ENCODE measurements around the gene LRRC75A.
"Not testable (repeated sequence)": the region's sequence is repeated elsewhere in the genome, so short reads cannot be mapped to it uniquely, and the experiment has no call there.

LRRC75A gene

GRCh38 chr17:16491703-16492612 lies at the start of gene LRRC75A:
TSS of gene LRRC75A (minus strand) at chr17:16492193. CDS start at chr17:16491990, 203 bp downstream.
- DNase-seq (ENCODE audit: low read depth in 2 of 2, low spot score in 1 of 2), result peak; percentile 2 to 36

GRCh38 chr17:16537130-16537458 lies 45.1 kb upstream of the LRRC75A start:
- DNase-seq (ENCODE audit: low read depth in 2 of 2, low spot score in 1 of 2), result no peak

DNA sequence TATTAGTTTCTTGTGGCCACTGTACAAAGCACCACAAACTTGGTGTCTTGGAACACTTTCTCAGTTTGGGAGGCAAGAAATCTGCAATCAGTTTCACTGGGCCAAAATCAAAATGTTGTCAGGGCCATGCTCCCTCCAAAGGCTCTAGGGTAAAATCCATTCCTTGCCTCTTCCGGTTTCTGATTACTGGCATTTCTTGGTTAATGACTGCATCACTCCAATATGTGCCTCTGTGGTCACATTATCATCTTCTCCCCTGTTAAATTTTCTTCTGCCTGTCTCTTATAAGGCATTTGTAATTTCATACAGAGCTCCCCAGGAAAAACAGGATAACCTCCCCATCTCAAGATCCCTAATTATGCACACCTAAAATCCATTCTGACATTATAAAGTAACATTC lies 42.2 kb upstream of the LRRC75A start:
- no peak for DNase-seq (ENCODE audit: low read depth in 2 of 2, low spot score in 1 of 2)

DNA sequence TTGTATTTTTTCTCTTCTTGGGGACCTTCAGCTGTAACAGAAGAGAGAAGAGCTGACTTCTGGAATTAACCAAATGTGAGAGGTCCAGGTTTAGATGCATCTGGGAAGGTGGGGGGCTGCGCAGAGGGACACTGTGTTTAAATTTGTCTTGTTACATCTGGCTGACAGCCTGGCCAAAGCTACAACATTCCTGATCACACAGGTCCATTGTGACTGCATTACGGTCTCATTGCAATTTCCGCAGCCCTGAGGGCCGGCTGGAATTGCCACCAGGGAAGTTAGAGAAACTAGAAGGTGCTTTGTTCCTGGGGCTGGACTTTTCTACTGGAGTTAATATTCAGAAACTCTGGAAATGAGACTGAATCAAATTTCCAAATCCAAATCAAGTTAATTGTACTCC lies 37.9 kb upstream of the LRRC75A start:
- DNase-seq (ENCODE audit: low read depth in 2 of 2, low spot score in 1 of 2), result no peak

GRCh38 chr17:16527298-16527697 lies 35.3 kb upstream of the LRRC75A start:
- no peak for DNase-seq (ENCODE audit: low read depth in 2 of 2, low spot score in 1 of 2)

GRCh38 chr17:16525556-16525955 lies 33.6 kb upstream of the LRRC75A start:
- DNase-seq (ENCODE audit: low read depth in 2 of 2, low spot score in 1 of 2), result not testable (repeated sequence)

GRCh38 chr17:16521070-16521727 lies 29.2 kb upstream of the LRRC75A start:
- peak; percentile 20 to 32 for DNase-seq (ENCODE audit: low read depth in 2 of 2, low spot score in 1 of 2)

- no peak for DNase-seq (ENCODE audit: low read depth in 2 of 2, low spot score in 1 of 2)
Measured at GRCh38 chr17:16519021-16519420, 27.0 kb upstream of the LRRC75A start.

- no peak for DNase-seq (ENCODE audit: low read depth in 2 of 2, low spot score in 1 of 2)
Measured at GRCh38 chr17:16517477-16517876, 25.5 kb upstream of the LRRC75A start.

GRCh38 chr17:16516594-16517051 lies 24.6 kb upstream of the LRRC75A start:
- DNase-seq (ENCODE audit: low read depth in 2 of 2, low spot score in 1 of 2), result no peak

DNA sequence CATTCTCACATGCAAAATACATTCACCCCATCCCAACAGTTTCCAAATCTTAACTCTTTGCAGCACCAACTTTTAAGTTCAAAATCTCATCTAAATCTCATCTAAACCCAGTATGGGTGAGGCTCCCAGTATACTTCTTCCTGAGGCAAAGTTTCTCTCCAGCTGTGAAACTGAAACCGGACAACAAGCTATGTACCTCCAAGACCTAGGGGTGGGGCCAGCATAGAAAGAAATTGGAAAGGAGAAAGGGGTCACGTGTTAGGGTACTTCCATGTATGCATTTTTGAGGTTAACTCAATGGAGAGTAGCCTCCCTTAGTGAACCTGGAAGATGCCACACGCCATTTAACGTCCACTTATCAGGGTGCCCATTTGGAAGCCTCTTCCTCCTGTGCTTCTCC lies 23.9 kb upstream of the LRRC75A start:
- DNase-seq (ENCODE audit: low read depth in 2 of 2, low spot score in 1 of 2), result no peak

DNA sequence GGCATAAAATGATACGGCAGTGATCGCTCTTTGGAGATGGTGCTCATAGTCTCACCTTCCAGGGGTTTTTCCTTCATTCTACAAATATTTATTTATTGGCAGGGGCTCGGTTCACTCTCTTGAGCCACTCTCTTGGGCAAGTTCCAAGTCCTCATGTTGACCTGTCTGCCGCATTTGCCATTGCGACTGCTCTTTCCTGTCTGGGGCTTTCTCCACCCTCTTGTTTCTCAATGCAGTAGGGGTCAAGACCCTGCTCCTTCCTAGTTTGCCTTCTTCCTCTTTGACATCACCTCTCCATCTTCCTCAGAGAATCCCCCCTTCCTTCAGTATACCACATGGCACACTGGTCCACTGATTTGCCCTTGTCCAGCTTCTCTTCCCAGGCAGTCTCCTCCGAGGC lies 21.9 kb upstream of the LRRC75A start:
- DNase-seq (ENCODE audit: low read depth in 2 of 2, low spot score in 1 of 2), result no peak

DNA sequence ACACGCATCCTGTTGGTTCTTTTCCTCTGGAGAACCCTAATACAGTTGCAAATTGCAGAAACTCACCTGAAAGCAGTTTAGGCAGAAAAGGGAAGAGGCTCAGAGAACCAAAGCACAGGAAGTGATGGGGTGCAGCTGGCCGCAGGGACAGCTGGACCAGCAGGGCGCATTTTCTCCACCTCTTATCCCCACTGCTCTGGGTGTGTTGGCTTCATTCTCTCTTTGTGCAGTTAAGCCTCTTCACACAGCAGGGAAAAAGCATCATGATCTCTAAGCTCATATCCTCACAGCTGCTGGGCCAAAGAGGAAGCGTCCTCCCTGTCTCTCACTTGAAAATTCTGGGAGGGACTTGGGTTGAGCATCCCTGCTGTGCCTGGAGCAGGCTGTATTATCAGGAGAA lies 20.0 kb upstream of the LRRC75A start:
- DNase-seq (ENCODE audit: low read depth in 2 of 2, low spot score in 1 of 2), result no peak

- DNase-seq (ENCODE audit: low read depth in 2 of 2, low spot score in 1 of 2), result no peak
Measured at GRCh38 chr17:16511593-16511992, 19.6 kb upstream of the LRRC75A start.

DNA sequence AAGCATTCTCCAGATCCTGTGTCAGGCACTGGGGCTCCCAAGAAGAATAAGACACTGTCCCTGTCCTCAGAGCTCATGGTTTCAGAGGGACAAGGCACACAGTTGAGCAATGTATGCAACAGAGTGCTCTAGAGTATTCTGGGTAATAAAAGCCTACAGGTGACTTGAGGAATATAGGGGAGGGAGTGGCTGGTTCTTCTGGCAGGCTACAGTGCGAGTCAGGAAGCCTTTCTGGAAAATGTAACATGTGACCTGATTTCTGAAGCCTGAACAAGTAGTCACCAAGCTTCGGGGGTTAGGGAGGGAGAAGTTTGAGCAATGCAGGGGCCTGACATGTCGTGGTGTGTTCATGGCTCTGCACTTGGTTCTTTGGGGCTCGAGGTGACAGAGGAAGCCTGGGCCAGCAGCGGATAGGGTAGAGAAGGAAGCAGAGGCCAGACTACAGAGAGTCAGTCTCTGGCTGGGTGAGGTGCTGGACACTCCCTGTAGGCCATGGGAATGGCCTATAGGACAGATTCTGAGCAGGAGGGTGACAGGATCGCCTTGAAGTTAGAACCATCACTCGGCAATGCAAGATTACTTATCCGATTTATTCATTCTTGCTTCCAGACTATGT lies 16.0 kb upstream of the LRRC75A start:
- DNase-seq (ENCODE audit: low read depth in 2 of 2, low spot score in 1 of 2), result no peak

GRCh38 chr17:16506188-16506587 lies 14.2 kb upstream of the LRRC75A start:
- no peak for DNase-seq (ENCODE audit: low read depth in 2 of 2, low spot score in 1 of 2)

DNA sequence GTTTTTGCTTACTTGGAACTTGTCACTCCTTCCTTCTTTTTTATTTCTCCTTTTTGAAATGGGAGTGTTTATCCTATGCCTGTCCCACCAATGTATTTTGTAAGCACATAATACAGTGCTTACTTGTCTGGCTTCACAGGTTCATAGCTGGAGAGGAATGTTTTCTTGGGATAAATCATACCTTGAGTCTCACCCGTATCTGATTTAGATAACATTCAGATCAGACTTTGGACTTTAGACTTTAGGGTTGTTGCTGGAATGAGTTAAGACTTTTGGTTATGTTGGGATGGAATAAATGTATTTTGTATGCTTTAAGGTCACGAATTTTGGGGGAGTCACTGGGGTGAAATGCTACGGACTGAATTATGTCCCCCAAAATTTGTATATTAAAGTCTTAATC lies 13.0 kb upstream of the LRRC75A start:
- DNase-seq (ENCODE audit: low read depth in 2 of 2, low spot score in 1 of 2), result no peak

- DNase-seq (ENCODE audit: low read depth in 2 of 2, low spot score in 1 of 2), result no peak
Measured at GRCh38 chr17:16496820-16497489, 5.0 kb upstream of the LRRC75A start.

GRCh38 chr17:16495980-16496819 lies 4.2 kb upstream of the LRRC75A start:
- DNase-seq (ENCODE audit: low read depth in 2 of 2, low spot score in 1 of 2), result no peak

- no peak for DNase-seq (ENCODE audit: low read depth in 2 of 2, low spot score in 1 of 2)
Measured at GRCh38 chr17:16495561-16495960, 3.6 kb upstream of the LRRC75A start.

DNA sequence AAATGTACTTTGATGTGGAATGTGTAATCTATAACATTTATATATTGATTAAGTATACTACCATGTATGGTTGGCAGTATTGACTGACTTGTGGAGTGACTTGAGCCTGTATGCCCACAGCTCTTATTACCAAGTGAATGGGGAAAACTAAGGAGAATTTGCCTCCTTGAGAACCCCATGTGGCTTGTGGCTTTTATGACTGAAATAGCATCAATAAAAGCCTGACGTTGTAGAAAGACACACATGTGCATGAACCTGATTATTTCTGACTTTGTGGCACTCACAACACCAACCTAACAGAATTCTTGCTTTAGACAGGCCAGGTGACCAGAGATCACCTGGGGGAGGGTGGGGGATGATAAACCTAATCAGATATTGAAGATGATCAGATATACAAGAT lies 2.1 kb upstream of the LRRC75A start:
- no peak for DNase-seq (ENCODE audit: low read depth in 2 of 2, low spot score in 1 of 2)
